H9 (cell line): ENCODE data around the gene TMEM234. TPM values are rescaled to one million over a fixed set of nuclear protein-coding genes. Genes with fewer than 3 reads are reported as not detected.
A peak's percentile ranks its signal among the peaks of the same experiment; 100 is the strongest.

Experiments used
- DNase-seq: peaks from one replicate; pipeline ENCODE4 v3.0.0-alpha.2; 2017
- H2AFZ ChIP-seq: one replicate; pipeline ENCODE4 v1.6.1; 2013; ENCODE audit warnings: mild to moderate bottlenecking, low read length, control low read depth, moderate library complexity
- H2AK5ac ChIP-seq: 2 replicates; pipeline ENCODE4 v1.6.1; 2013; ENCODE audit warnings: low read length, control low read depth, mixed read lengths; ENCODE audit not compliant: insufficient read length
- H2BK120ac ChIP-seq: one replicate; pipeline ENCODE4 v1.6.1; 2013; ENCODE audit warnings: low read depth, mild to moderate bottlenecking, low read length, control low read depth, inconsistent platforms; ENCODE audit not compliant: poor library complexity, severe bottlenecking
- H2BK12ac ChIP-seq: 2 replicates; pipeline ENCODE4 v1.6.1; 2013; ENCODE audit warnings: low read length, control low read depth, mixed read lengths, low read depth; ENCODE audit not compliant: insufficient read length
- H2BK15ac ChIP-seq: 2 replicates; pipeline ENCODE4 v1.6.1; 2013; ENCODE audit warnings: low read depth, low read length, control low read depth
- H2BK20ac ChIP-seq: one replicate; pipeline ENCODE4 v1.6.1; 2013; ENCODE audit warnings: low read depth, mild to moderate bottlenecking, low read length, control low read depth, inconsistent platforms; ENCODE audit not compliant: poor library complexity, severe bottlenecking
- H2BK5ac ChIP-seq: 2 replicates; pipeline ENCODE4 v1.6.1; 2013; ENCODE audit warnings: low read length, control low read depth, mixed read lengths; ENCODE audit not compliant: insufficient read length
- H3K14ac ChIP-seq: 2 replicates; pipeline ENCODE4 v1.6.1; 2013; ENCODE audit warnings: low read length, control low read depth; ENCODE audit not compliant: insufficient read depth
- H3K18ac ChIP-seq: 2 replicates; pipeline ENCODE4 v1.6.1; 2013; ENCODE audit warnings: low read depth, mild to moderate bottlenecking, mixed read lengths, low read length, control low read depth; ENCODE audit not compliant: insufficient read length
- H3K23ac ChIP-seq: 2 replicates; pipeline ENCODE4 v1.6.1; 2013; ENCODE audit warnings: low read length, control low read depth, mixed read lengths, low read depth; ENCODE audit not compliant: insufficient read length
- H3K23me2 ChIP-seq: 2 replicates; pipeline ENCODE4 v1.6.1; 2013; ENCODE audit warnings: low read depth, mild to moderate bottlenecking, mixed read lengths, low read length, control low read depth; ENCODE audit not compliant: insufficient read length, poor library complexity, severe bottlenecking
- H3K27ac ChIP-seq: 2 replicates; pipeline ENCODE4 v1.5.1; 2013; ENCODE audit warnings: low read length, control low read depth, mixed read lengths, low read depth; ENCODE audit not compliant: insufficient read length
- H3K27me3 ChIP-seq: 2 replicates; pipeline ENCODE4 v1.6.1; 2013; ENCODE audit warnings: low read length, control low read depth, inconsistent platforms; ENCODE audit not compliant: insufficient read depth
- H3K4ac ChIP-seq: 2 replicates; pipeline ENCODE4 v1.6.1; 2013; ENCODE audit warnings: low read depth, mild to moderate bottlenecking, control low read depth, inconsistent platforms, low read length, moderate library complexity
- H3K4me1 ChIP-seq: 2 replicates; pipeline ENCODE4 v1.6.1; 2013; ENCODE audit warnings: low read length, control low read depth, inconsistent platforms; ENCODE audit not compliant: insufficient read depth
- H3K4me2 ChIP-seq: 2 replicates; pipeline ENCODE4 v1.6.1; 2013; ENCODE audit warnings: low read length, control low read depth, mixed read lengths; ENCODE audit not compliant: insufficient read length, insufficient read depth
- H3K56ac ChIP-seq: 2 replicates; pipeline ENCODE4 v1.6.1; 2013; ENCODE audit warnings: low read depth, mild to moderate bottlenecking, mixed read lengths, low read length, control low read depth; ENCODE audit not compliant: insufficient read length
- H3K79me1 ChIP-seq: 2 replicates; pipeline ENCODE4 v1.6.1; 2013; ENCODE audit warnings: low read depth, mild to moderate bottlenecking, moderate library complexity, low read length, control low read depth, inconsistent platforms; ENCODE audit not compliant: insufficient read depth, poor library complexity, severe bottlenecking
- H3K79me2 ChIP-seq: 2 replicates; pipeline ENCODE4 v1.6.1; 2013; ENCODE audit warnings: low read length, control low read depth, inconsistent platforms; ENCODE audit not compliant: insufficient read depth
- H3K9ac ChIP-seq: 2 replicates; pipeline ENCODE4 v1.6.1; 2013; ENCODE audit warnings: low read length, control low read depth, mixed read lengths; ENCODE audit not compliant: insufficient read length; ENCODE audit errors: extremely low read depth
- H3K9me3 ChIP-seq: one replicate; pipeline ENCODE4 v1.6.1; 2013; ENCODE audit warnings: low read depth, low read length, inconsistent platforms; ENCODE audit not compliant: control insufficient read depth
- H3T11ph ChIP-seq: one replicate; pipeline ENCODE4 v1.6.1; 2013; ENCODE audit warnings: mild to moderate bottlenecking, low read length, control low read depth, inconsistent platforms
- H4K20me1 ChIP-seq: one replicate; pipeline ENCODE4 v1.6.1; 2013; ENCODE audit not compliant: control insufficient read depth, insufficient read length, insufficient read depth
- H4K5ac ChIP-seq: 2 replicates; pipeline ENCODE4 v1.6.1; 2013; ENCODE audit warnings: low read depth, mild to moderate bottlenecking, mixed read lengths, low read length, control low read depth; ENCODE audit not compliant: insufficient read length
- H4K8ac ChIP-seq: replicated peaks from 2 replicates; pipeline ENCODE4 v1.6.1; 2013; ENCODE audit warnings: low read length, control low read depth, mixed read lengths, low read depth; ENCODE audit not compliant: insufficient read length
- H4K91ac ChIP-seq: 2 replicates; pipeline ENCODE4 v1.6.1; 2013; ENCODE audit warnings: low read depth, mild to moderate bottlenecking, moderate library complexity, mixed read lengths, low read length, control low read depth; ENCODE audit not compliant: insufficient read length
- H3K27ac Mint-ChIP-seq, 3 experiments: 2 replicates in 2 of 3; 3 replicates in 1 of 3; pipeline ENCODE4 v1.8.0; 2020 to 2021; ENCODE audit warnings: mixed read lengths in 3 of 3, mild to moderate bottlenecking in 1 of 3, moderate library complexity in 1 of 3
- H3K27me3 Mint-ChIP-seq: 2 replicates; pipeline ENCODE4 v1.8.0; 2021; ENCODE audit warnings: low read depth, mild to moderate bottlenecking, moderate library complexity, mixed read lengths
- H3K36me3 Mint-ChIP-seq, 3 experiments: 2 replicates in 2 of 3; 3 replicates in 1 of 3; pipeline ENCODE4 v1.8.0; 2020 to 2021; ENCODE audit warnings: low read depth in 3 of 3, mixed read lengths in 3 of 3; ENCODE audit not compliant: insufficient read depth in 1 of 3
- H3K4me1 Mint-ChIP-seq, 2 experiments: 2 replicates each; pipeline ENCODE4 v1.8.0; 2020; ENCODE audit warnings: mixed read lengths in 2 of 2
- H3K4me3 Mint-ChIP-seq, 2 experiments: 2 replicates in 1 of 2; 3 replicates in 1 of 2; pipeline ENCODE4 v1.8.0; 2020 to 2021; ENCODE audit warnings: mild to moderate bottlenecking in 2 of 2, mixed read lengths in 2 of 2, moderate library complexity in 1 of 2
- H3K9me3 Mint-ChIP-seq, 2 experiments: 2 replicates in 1 of 2; 3 replicates in 1 of 2; pipeline ENCODE4 v1.8.0; 2020; ENCODE audit warnings: mild to moderate bottlenecking in 2 of 2, mixed read lengths in 2 of 2, moderate library complexity in 1 of 2
- CTCF ChIP-seq: fragments of 200-600 bp; sonication (generic); conservative IDR thresholded peaks from 3 replicates; pipeline ENCODE4 v1.8.0; 2021; ENCODE audit warnings: antibody characterized with exemption, mild to moderate bottlenecking
- WGBS: extraction: QIAGEN DNeasy Blood & Tissue Kit; methylation state at CpG from one replicate; pipeline ENCODE4 v1.1.7; 2013; ENCODE audit warnings: missing lambda C conversion rate, low lambda C conversion rate, mixed read lengths; ENCODE audit not compliant: insufficient read length; ENCODE audit errors: extremely low coverage; 5-methylcytosine and 5-hydroxymethylcytosine counted together
- total RNA-seq: library from RNA; stranded (reverse); gene quantifications from 2 replicates; pipeline ENCODE4 v1.2.1, GENCODE V29; 2021

The TMEM234 gene
- total RNA-seq, 1 experiment from 2014 or later, result 19.7 TPM

- H3K79me1 ChIP-seq, result no peaks in the 10 kb centered on the region
- H2BK12ac ChIP-seq, result no peak overlapping the region
- no peak overlapping the region for H3K9ac ChIP-seq
- no peak overlapping the region for H3K4me2 ChIP-seq
- WGBS, result no CpG with 5 or more reads among the region's 9 CpGs
- no peak overlapping the region for H2BK120ac ChIP-seq
- H3K27me3 Mint-ChIP-seq, result peaks cover 2% of the 10 kb centered on the region; the same call in 1 of the 2 replicates
- DNase-seq, result no peak
- no peak overlapping the region for H4K91ac ChIP-seq
- no peaks in the 10 kb centered on the region for H3K23me2 ChIP-seq
- H4K20me1 ChIP-seq, result no peaks in the 10 kb centered on the region
- no peaks in the 10 kb centered on the region; the same call in 1 of the 2 replicates for H3K27me3 ChIP-seq
- peaks cover 26 to 32% of the 10 kb centered on the region in 2 experiments for H3K4me1 Mint-ChIP-seq
- H3K27ac Mint-ChIP-seq, result peak overlapping the region; percentile 53 to 93 (median 64); a peak in 5 of 7 replicates
- H2AK5ac ChIP-seq, result no peak overlapping the region
- H2AFZ ChIP-seq, result peak overlapping the region; percentile 34
- H3K36me3 Mint-ChIP-seq, result no peaks in the 10 kb centered on the region
- no peak overlapping the region for H4K8ac ChIP-seq
- H2BK15ac ChIP-seq, result no peak overlapping the region
- peaks cover 7% of the 10 kb centered on the region; the same call in 1 of the 2 replicates for H3K4me1 ChIP-seq
- H3K9me3 Mint-ChIP-seq, result no peaks in the 10 kb centered on the region
- H3K4me3 Mint-ChIP-seq, result peak overlapping the region in 1 of 2 experiments; percentile 21; a peak in 2 of 5 replicates
- H2BK20ac ChIP-seq, result no peak overlapping the region
- peak overlapping the region; percentile 23; the same call in 1 of the 2 replicates for H3K14ac ChIP-seq
- H3K23ac ChIP-seq, result no peak overlapping the region
- H3K79me2 ChIP-seq, result no peaks in the 10 kb centered on the region
- H2BK5ac ChIP-seq, result no peak overlapping the region
- peak overlapping the region; percentile 47 for H3K18ac ChIP-seq
- H3T11ph ChIP-seq, result no peak overlapping the region
- H3K4ac ChIP-seq, result no peak overlapping the region
- H3K9me3 ChIP-seq, result no peaks in the 10 kb centered on the region
- H3K27ac ChIP-seq, result no peak overlapping the region
- H3K56ac ChIP-seq, result no peak overlapping the region
- H4K5ac ChIP-seq, result no peak overlapping the region
- TF ChIP-seq CTCF, result no peak
These were observed 27.8 kb upstream of the TMEM234 start for GRCh38 chr1:32249831-32250525.
